HG02642 (cell line): ENCODE results near the gene DNMBP.
"Not testable (repeated sequence)": the region's sequence is repeated elsewhere in the genome, so short reads cannot be mapped to it uniquely, and the experiment has no call there.

Experiments
- ATAC-seq: cut with Tn5 transposase; IDR thresholded peaks from one replicate; pipeline ENCODE4 v1.9.1; 2021; ENCODE audit warnings: mild to moderate bottlenecking; ENCODE audit not compliant: unreplicated experiment, poor library complexity

The DNMBP gene

GRCh38 chr10:99964791-99965190 lies 45.0 kb downstream of the DNMBP start:
- no peak for ATAC-seq

DNA sequence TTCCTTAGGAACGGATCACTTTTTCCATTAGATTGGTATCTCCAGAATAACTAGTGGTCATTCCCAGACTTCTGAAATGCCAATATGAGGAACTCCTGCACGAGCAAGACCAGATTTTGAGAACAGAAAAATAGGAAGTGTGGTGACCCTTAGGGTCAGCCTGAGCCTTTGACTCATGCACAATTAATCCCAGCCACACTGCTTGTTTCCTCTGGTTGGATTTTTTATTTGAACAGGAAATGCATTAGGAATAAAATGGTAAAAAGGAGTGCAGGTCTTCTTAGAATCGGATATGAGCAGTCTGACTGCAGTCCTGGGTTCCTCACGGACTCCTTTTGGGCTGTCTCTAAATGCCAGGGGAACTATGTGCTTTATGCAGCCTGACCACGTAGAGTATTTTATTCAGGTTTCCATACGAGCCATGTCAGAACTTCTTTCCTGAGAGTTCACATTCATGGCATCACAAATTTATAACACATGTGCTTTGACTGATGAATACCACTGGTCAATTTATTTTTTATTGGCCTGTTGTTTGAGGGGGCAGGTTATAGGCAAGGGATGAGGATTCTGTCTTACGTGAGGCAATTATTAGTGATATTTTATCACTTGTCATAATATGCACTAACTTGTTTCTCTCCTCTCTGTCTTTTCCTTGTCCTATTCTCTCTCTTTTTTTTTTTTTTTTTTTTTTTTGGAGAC lies 46.1 kb downstream of the DNMBP start:
- not testable (repeated sequence) for ATAC-seq

DNA sequence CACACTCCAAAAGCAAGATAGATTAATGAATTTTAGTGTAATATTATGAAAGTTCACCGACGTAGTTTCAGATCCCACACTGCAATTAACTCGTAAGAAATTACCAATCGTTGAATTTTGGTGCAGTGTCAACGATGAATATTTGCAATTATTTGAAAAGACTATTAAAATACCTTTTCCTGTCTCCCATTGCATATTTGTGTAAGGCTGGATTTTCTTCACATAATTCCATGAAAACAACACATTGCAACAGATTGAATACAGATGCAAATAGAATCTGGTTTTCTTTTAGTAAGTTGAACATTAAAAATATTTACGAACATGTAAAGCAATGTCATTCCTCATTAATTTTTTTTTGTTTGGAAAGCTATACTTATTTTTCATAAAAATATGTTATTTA lies 50.9 kb downstream of the DNMBP start:
- no peak for ATAC-seq

- ATAC-seq, result no peak
These were observed 51.4 kb downstream of the DNMBP start for GRCh38 chr10:99958302-99958701.

GRCh38 chr10:99953510-99953909 lies 56.2 kb downstream of the DNMBP start:
- not testable (repeated sequence) for ATAC-seq

GRCh38 chr10:99952799-99953198 lies 56.9 kb downstream of the DNMBP start:
- no peak for ATAC-seq

GRCh38 chr10:99946051-99946450 lies 63.7 kb downstream of the DNMBP start:
- not testable (repeated sequence) for ATAC-seq

DNA sequence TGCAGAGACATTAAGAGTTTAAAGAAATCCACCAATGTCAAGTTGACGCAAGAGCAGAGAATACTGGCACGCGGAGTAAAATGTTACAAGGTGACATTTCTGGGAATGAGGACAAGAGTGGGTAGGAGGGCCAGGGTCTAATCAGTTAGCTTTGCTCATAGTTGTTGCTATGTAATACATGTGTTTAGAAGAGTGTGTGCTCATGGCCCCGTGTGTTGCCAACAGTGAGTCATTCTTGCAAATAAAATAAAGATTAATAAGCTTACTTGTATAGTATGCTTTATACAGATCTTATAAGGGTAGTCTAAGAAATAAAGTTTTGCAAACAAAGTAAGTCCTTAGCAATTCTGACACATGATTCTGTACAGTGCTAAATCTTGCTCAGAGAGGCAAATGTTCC lies 64.5 kb downstream of the DNMBP start:
- no peak for ATAC-seq

DNA sequence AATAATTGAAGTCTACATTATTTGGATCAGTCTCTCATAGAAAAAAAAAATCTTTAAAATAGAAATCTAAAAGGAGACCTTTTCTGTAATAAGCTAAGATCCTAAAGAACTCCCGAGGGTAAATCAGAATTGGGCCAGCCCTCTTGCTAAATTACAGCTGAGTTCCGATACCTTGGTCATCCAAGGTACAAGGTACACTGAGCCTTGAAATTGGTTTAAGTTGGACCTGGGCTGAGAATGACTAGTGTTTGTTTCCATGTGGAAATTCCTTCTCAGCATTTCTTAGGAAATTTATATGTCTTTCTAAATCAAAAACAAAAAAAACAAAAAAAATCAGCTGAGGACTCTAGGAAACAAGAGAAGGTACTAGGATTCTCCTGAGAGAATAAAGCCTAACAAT lies 64.9 kb downstream of the DNMBP start:
- no peak for ATAC-seq

DNA sequence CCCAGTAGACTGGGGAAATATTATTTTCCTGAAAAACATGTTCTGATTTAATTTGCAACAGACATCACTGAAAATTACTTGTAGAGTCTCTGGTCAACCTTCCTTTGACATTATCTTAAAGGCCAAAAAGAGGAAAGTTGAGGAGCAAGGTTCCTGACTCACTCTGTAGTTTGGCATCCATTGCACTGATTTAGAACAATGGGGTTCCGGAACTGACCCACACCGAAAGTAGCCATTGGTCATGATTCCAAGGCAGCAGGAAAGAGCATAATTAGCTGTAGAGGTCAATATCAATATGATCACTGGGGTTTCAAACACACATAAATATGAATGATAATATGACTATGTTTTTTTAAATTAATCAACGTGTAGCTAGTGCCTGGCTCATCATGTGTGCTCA lies 65.8 kb downstream of the DNMBP start:
- ATAC-seq, result no peak

DNA sequence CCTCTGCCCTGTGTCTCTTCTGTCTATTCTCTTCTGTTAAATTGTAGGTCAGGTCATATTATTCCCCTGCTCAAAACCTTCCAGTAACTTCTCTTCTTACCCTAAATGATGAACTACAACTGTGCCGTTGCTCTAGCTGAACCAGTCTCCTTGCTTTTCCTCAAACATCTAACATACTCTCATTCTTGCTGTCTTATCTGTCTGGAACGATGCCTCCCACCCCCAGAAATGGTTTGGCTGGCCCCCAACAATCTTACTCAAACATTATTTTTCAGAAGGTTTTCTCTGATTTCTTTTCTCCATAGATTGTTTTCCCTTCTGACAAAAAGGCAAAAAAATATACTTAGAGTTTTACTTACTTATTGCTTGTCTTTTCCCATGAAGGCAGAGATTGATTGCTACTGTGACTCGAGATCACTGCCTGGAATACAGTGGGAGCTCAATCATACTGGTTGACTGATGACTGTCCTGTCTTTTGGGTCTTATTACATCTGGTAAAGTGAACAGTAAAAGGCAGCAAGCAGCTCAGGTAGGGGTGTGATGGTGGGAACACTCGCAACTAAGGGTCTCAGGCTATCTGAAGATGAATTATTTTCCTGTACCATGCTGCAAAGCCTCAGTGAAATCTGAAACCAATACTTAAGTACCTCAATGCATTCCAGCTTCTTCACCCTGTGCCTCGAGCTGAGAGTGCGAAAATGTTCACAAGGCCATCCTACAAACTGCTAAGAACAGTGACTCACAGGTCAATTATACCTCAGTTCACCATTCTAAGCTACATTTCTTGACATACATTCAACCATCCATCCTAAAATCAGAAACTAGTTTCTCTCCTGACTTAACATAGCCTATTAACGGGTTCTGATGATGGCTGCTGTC lies 67.6 kb downstream of the DNMBP start:
- no peak for ATAC-seq

DNA sequence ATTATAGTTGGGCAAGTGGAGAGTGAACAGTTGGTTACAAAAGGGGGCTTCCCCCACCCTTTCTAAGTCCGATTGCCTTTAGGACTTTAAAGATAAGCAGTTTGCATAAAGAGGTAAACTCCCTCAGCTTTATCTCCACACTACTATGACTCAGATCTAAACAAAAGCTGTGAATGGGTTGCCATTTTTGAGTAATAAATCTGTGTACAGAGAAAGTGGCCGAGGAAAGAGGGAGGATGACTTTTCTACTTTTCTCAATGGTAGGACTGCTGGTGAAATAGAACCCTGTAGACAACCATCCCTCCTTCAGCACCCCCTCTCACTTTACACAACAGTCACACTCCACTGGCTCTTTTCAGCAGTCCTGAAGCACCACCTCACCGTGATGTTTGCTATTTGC lies 71.2 kb downstream of the DNMBP start:
- peak; percentile 88 for ATAC-seq

GRCh38 chr10:99937630-99938029 lies 72.1 kb downstream of the DNMBP start:
- ATAC-seq, result no peak

GRCh38 chr10:99932203-99932957 lies 77.4 kb downstream of the DNMBP start:
- not testable (repeated sequence) for ATAC-seq

DNA sequence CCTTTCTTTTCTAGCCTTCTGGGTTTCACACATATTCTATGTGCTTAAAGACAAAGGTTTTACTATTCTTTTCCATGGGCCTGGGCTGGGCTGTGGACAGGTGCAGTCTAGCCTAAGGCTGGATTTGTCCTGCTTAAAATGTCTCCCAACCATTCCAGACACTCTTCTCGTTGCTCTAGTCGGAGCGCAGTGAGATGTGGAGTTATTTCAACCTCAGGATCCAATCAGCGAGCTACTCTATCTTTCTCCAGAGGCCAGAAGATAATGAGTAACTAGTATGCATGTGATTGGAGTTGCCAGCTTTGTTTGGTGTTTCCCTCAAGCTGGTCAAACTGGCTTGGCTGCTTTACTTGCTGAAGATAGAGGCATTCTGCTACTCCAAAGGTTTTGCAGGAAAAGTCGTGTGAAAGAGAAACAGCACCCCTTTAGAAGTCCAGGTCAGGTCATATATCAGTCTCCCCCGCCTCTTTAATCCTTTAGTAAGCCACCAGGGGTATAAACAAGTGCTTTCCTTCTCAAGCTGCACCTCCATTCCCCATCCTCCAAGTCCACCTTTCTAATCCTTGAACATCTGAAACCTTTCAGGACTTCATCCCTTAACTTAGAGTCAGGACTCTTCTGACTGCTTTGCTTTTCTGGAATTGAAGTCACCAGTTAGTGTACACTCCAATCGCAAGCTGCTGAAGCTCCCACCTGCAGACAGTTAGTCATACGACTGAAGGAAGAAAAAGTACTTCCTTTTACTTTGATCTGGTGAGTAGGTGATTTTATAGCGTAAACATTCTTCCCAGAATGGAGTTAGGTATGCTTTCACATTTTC lies 78.8 kb downstream of the DNMBP start:
- ATAC-seq, result no peak

DNA sequence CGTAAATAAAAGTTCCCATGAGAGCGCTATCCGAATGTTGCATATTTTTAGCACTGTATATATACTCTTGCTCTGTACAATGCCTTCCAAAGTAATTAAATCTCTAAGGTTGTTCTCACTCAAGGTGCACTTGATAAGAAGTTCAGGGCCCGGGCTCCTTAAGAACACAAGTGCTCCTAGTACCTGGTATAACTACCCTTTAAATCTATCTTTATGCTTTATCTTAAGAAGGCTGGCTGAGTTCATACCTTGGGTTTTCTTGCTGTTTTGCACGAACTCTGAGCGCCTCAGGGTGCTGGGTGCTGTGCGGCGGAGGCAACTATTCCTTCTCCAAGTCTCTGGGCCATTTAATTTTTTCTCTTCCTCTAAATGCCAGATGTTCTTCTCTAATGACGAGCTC lies 80.4 kb downstream of the DNMBP start:
- ATAC-seq, result no peak

DNA sequence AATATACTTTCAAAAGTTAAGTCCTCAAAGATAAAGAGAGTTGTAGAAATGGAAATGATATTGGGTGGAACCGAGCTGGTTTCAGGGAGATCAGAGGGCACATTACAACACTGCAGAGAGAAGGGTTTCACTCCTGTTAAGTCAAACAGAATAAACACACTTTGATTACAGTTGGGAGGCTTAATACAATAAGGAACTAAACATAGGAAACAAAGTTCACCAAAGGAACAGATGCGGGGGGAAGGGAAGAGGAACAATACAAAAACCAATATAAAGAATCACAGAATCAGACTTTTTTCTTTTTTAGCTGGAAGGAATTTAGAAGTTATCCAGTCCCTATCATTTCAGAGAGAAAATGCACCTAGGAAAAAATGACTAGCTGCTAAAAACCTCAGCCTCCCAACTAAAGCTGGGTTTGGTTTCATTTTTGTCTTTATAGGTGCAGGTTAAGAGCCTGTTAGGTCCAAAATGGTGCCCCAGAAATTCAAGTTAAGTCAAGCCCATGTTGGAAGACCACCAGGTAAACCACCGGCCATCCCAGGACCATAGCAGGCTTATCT lies 81.9 kb downstream of the DNMBP start:
- ATAC-seq, result no peak

- ATAC-seq, result no peak
These were observed 82.6 kb downstream of the DNMBP start for GRCh38 chr10:99926925-99927720.
